Measurements from ENCODE around the gene PRKCZ. TPM values are rescaled to one million over a fixed set of nuclear protein-coding genes. Genes with fewer than 3 reads are reported as not detected.

PRKCZ gene
- total RNA-seq, 2 donors from 2014 or later, result 34.5 to 46.7 TPM

- H3K27ac ChIP-seq, result peak overlapping the region in 1 of 2 donors; percentile 23
- H3K4me3 ChIP-seq, result peak overlapping the region; percentile 70 to 81
- intact Hi-C loops (cut with DNase I), result loop anchor here (10.0 kb wide), 1 partner anchor 84 kb away; no protein-coding TSS in a partner anchor
- no peaks in the 10 kb centered on the region for H3K27me3 ChIP-seq (replicated peaks; ENCODE audit: insufficient read depth)
- H3K4me1 ChIP-seq (replicated peaks), result peaks cover 3% of the 10 kb centered on the region
- no peaks in the 10 kb centered on the region for H3K36me3 ChIP-seq
- TF ChIP-seq POLR2AphosphoS5 (IDR thresholded peaks at IDR 0.05), result no peak
- peak in 2 of 4 experiments; percentile 26 to 49 for TF ChIP-seq CTCF (IDR thresholded peaks at IDR 0.05)
- no peak for TF ChIP-seq POLR2A (IDR thresholded peaks at IDR 0.05)
- WGBS, result 45% methylated on average over 14 of the region's 14 CpGs
- no peaks in the 10 kb centered on the region for H3K9me3 ChIP-seq
- no peak for DNase-seq (ENCODE audit: low spot score)
Observed at GRCh38 chr1:2049225-2049717, 940 bp upstream of the PRKCZ start.

GRCh38 chr1:2050461-2050792, 216 bp downstream of the PRKCZ start:
- peak overlapping the region; percentile 66 to 86 for H3K27ac ChIP-seq
- no peak for TF ChIP-seq POLR2AphosphoS5 (IDR thresholded peaks at IDR 0.05)
- no peak for TF ChIP-seq POLR2A (IDR thresholded peaks at IDR 0.05)
- intact Hi-C loops (cut with DNase I), result no loop called here
- H3K9me3 ChIP-seq, result no peaks in the 10 kb centered on the region
- H3K27me3 ChIP-seq (replicated peaks; ENCODE audit: insufficient read depth), result no peaks in the 10 kb centered on the region
- H3K4me1 ChIP-seq (replicated peaks), result no peaks in the 10 kb centered on the region
- H3K36me3 ChIP-seq, result no peaks in the 10 kb centered on the region
- peak overlapping the region; percentile 70 to 81 for H3K4me3 ChIP-seq
- WGBS, result 0% methylated on average over 5 of the region's 51 CpGs
- DNase-seq (ENCODE audit: low spot score), result no peak

- Histone ChIP-seq H3K4me3 (peak overlapping the region; percentile 70 to 81), H3K27me3 (replicated peaks; ENCODE audit: insufficient read depth) (no peaks in the 10 kb centered on the region), H3K4me1 (replicated peaks) (no peaks in the 10 kb centered on the region), H3K36me3 (no peaks in the 10 kb centered on the region), H3K9me3 (no peaks in the 10 kb centered on the region), H3K27ac (peak overlapping the region; percentile 66 to 86)
- TF ChIP-seq POLR2AphosphoS5 (IDR thresholded peaks at IDR 0.05) (no peak), POLR2A (IDR thresholded peaks at IDR 0.05) (no peak), CTCF (IDR thresholded peaks at IDR 0.05) (no peak)
- DNase-seq (ENCODE audit: low spot score), result no peak
- 8% methylated on average over 84 of the region's 84 CpGs for WGBS
- intact Hi-C loops (cut with DNase I), result no loop called here
Observed at GRCh38 chr1:2050793-2051682, 827 bp downstream of the PRKCZ start.

GRCh38 chr1:2052054-2052679, 2.0 kb downstream of the PRKCZ start:
- no peak for TF ChIP-seq POLR2AphosphoS5 (IDR thresholded peaks at IDR 0.05)
- TF ChIP-seq CTCF (IDR thresholded peaks at IDR 0.05), result no peak
- no peak for TF ChIP-seq POLR2A (IDR thresholded peaks at IDR 0.05)
- intact Hi-C loops (cut with DNase I), result no loop called here
- H3K4me1 ChIP-seq (replicated peaks), result no peaks in the 10 kb centered on the region
- H3K4me3 ChIP-seq, result peak overlapping the region in 1 of 2 donors; percentile 81
- no peaks in the 10 kb centered on the region for H3K27me3 ChIP-seq (replicated peaks; ENCODE audit: insufficient read depth)
- no peaks in the 10 kb centered on the region for H3K36me3 ChIP-seq
- no peaks in the 10 kb centered on the region for H3K9me3 ChIP-seq
- no peak for DNase-seq (ENCODE audit: low spot score)
- 72% methylated on average over 16 of the region's 16 CpGs for WGBS
- peak overlapping the region in 1 of 2 donors; percentile 86 for H3K27ac ChIP-seq

- Histone ChIP-seq H3K4me3 (no peak overlapping the region), H3K27me3 (replicated peaks; ENCODE audit: insufficient read depth) (no peaks in the 10 kb centered on the region), H3K9me3 (no peaks in the 10 kb centered on the region), H3K36me3 (no peaks in the 10 kb centered on the region), H3K4me1 (replicated peaks) (no peaks in the 10 kb centered on the region), H3K27ac (peak overlapping the region in 1 of 2 donors; percentile 86)
- TF ChIP-seq POLR2A (IDR thresholded peaks at IDR 0.05) (no peak), POLR2AphosphoS5 (IDR thresholded peaks at IDR 0.05) (no peak), CTCF (IDR thresholded peaks at IDR 0.05) (no peak)
- intact Hi-C loops (cut with DNase I), result no loop called here
- 90% methylated on average over 10 of the region's 10 CpGs for WGBS
- no peak for DNase-seq (ENCODE audit: low spot score)
Observed at GRCh38 chr1:2052756-2053155, 2.5 kb downstream of the PRKCZ start.
